HUES6 (cell line): Measurements from ENCODE around the gene CHEK1.

Source experiments
- H3K27ac ChIP-seq: 2 replicates; pipeline ENCODE4 v1.7.0; 2013; ENCODE audit warnings: low read depth, mild to moderate bottlenecking, low read length, inconsistent platforms
- H3K27me3 ChIP-seq: 2 replicates; pipeline ENCODE4 v1.6.1; 2013; ENCODE audit warnings: low read length; ENCODE audit not compliant: control insufficient read depth, insufficient read depth
- H3K36me3 ChIP-seq: 2 replicates; pipeline ENCODE4 v1.6.1; 2013; ENCODE audit warnings: low read length; ENCODE audit not compliant: control insufficient read depth, insufficient read depth
- H3K4me1 ChIP-seq: 2 replicates; pipeline ENCODE4 v1.6.1; 2013; ENCODE audit warnings: low read length; ENCODE audit not compliant: control insufficient read depth, insufficient read depth
- H3K4me3 ChIP-seq: 2 replicates; pipeline ENCODE4 v1.5.1; 2013; ENCODE audit warnings: low read depth, low read length
- H3K9ac ChIP-seq: one replicate; pipeline ENCODE4 v1.6.1; 2013; ENCODE audit warnings: mild to moderate bottlenecking, low read length
- H3K9me3 ChIP-seq: 2 replicates; pipeline ENCODE4 v1.6.1; 2013; ENCODE audit warnings: low read depth, low read length; ENCODE audit not compliant: control insufficient read depth, insufficient read depth

Gene CHEK1

DNA sequence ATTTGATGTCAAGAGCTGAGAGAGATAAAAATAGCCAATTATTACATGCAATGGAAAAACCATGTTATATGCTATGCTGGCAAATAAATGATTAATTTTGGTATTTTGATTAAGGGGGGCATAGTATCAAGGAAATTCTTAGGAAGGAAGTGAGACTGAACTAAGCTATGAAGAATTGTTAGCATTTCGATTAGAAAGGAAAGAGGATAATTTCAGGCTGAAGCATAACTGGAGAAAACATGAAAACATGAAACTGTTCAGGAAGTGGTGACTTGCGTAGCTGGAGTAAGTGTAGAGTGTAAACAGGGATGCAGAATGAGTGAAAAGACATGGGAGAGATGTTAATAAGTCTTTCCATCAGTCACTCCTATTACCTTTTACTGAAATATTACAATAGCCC lies 49.2 kb downstream of the CHEK1 start:
- H3K27ac ChIP-seq = no peak overlapping the region
- no peaks in the 10 kb centered on the region for H3K9me3 ChIP-seq
- H3K4me1 ChIP-seq = no peaks in the 10 kb centered on the region
- no peaks in the 10 kb centered on the region for H3K27me3 ChIP-seq
- H3K4me3 ChIP-seq = no peak overlapping the region
- H3K9ac ChIP-seq = no peak overlapping the region
- peaks cover 52% of the 10 kb centered on the region for H3K36me3 ChIP-seq

DNA sequence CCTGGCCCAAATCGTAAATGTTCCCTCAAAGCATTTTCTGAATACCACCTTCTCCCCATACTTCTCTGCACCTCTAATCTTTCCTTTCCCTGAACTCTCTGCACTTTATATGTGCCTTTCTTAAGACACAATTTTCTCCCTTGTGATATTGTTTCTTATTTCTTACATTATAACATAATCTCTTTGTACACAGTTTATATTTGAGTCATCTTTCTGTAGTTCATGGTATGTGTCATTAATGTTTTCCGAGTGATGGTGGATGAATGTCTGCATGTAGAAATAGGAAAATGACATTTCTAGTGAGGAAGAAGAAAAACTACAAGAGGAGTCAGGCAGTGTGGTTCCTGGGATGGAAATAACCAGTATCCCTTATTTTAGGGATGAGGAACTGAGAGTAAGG lies 50.2 kb downstream of the CHEK1 start:
- no peaks in the 10 kb centered on the region for H3K9me3 ChIP-seq
- no peak overlapping the region for H3K27ac ChIP-seq
- no peaks in the 10 kb centered on the region for H3K27me3 ChIP-seq
- H3K36me3 ChIP-seq = peaks cover 55% of the 10 kb centered on the region
- no peak overlapping the region for H3K9ac ChIP-seq
- H3K4me1 ChIP-seq = no peaks in the 10 kb centered on the region
- H3K4me3 ChIP-seq = no peak overlapping the region

DNA sequence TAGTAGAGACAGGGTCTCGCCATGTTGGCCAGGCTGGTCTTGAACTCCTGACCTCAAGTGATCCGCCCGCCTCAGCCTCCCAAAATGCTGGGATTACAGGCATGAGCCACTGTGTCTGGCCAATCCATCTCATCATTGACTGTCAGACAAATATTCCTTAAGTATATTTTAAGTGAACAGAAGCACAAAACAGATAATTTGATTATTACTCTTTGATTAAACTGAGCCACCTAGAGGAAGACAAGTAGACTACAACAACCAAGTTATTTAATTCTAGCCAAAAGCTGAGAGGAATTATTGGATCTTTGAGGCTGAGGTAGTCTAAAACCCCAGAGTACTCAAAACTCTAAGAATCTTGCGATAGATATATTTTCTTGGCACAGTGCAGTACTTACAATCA lies 54.4 kb downstream of the CHEK1 start:
- Histone ChIP-seq H3K4me3 (no peak overlapping the region), H3K9ac (no peak overlapping the region), H3K27me3 (no peaks in the 10 kb centered on the region), H3K36me3 (peaks cover 45% of the 10 kb centered on the region), H3K27ac (no peak overlapping the region), H3K9me3 (no peaks in the 10 kb centered on the region), H3K4me1 (no peaks in the 10 kb centered on the region)

DNA sequence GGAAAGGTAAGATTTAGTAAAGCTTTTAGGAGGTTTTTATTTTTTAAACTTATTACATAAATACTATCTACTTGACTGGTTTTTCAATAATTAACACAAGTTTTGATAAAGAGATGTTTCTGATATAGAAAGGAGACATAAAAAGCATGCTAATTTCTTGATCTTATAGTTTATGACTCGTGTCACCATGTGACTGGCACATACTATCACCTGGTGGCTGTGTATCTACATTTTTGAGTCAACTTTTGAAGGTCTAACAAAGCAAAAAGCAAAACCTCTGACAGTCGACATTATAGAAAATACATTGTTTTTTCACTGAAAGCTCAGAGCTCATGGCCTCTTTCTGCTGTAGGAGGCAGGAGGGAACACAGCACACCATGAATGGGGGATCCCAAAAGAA lies 54.9 kb downstream of the CHEK1 start:
- Histone ChIP-seq H3K9ac (no peak overlapping the region), H3K27me3 (no peaks in the 10 kb centered on the region), H3K36me3 (peaks cover 41% of the 10 kb centered on the region), H3K9me3 (no peaks in the 10 kb centered on the region), H3K27ac (no peak overlapping the region), H3K4me1 (no peaks in the 10 kb centered on the region), H3K4me3 (no peak overlapping the region)

DNA sequence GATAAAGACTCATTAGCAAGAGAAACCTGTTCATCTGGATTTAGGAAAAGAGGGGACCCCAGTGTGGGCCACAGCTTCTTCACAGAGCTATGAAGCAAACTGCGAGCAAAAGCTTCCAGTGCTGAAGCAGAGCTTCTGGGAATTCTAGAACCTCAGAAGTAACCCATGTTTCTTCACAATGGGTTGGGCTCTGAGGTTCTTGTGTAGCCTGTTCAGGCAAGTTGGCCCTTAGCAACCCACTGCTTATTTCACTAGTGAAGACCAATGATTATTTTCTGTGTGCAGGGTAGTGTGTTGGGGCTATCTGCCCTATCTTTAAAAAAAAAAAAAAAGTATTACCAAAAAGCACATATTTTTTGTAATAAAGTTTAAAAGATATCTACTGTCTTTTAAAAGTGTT lies 55.8 kb downstream of the CHEK1 start, which contains the start of gene ACRV1:
Gene ACRV1, minus strand, starts transcription at position 101 of the 400 bp plus-strand sequence. Its CDS starts 67 bp downstream, at position 34.
- Histone ChIP-seq H3K27ac (no peak within 1 kb of the TSS), H3K9me3 (no peaks in the 10 kb centered on the region), H3K36me3 (peaks cover 38% of the 10 kb centered on the region), H3K27me3 (no peaks in the 10 kb centered on the region), H3K9ac (no peak within 1 kb of the TSS), H3K4me1 (no peaks in the 10 kb centered on the region), H3K4me3 (no peak within 1 kb of the TSS)

DNA sequence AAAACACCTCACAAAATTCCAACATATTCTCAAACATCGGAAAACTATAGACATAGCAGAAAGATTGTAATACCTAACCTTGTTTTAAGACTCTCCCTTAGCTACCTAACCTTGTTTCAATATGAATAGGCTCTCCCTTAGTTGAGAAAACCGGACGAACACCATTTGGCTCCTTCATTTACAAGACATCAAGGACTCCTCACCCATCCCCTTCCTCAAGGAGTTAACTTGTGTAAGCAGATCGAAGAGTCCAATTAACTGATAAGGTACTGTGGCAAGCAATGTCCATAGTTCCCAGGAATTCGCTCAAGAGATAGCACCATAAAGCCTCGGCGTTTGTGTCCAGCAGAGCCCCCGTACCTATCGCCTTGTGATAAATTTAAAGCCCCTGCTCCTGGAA lies 60.3 kb downstream of the CHEK1 start:
- Histone ChIP-seq H3K4me1 (no peaks in the 10 kb centered on the region), H3K4me3 (no peak overlapping the region), H3K27me3 (no peaks in the 10 kb centered on the region), H3K27ac (no peak overlapping the region), H3K36me3 (peaks cover 16% of the 10 kb centered on the region; the same call in 1 of the 2 replicates), H3K9ac (no peak overlapping the region), H3K9me3 (peaks cover 9% of the 10 kb centered on the region; the same call in 1 of the 2 replicates)

DNA sequence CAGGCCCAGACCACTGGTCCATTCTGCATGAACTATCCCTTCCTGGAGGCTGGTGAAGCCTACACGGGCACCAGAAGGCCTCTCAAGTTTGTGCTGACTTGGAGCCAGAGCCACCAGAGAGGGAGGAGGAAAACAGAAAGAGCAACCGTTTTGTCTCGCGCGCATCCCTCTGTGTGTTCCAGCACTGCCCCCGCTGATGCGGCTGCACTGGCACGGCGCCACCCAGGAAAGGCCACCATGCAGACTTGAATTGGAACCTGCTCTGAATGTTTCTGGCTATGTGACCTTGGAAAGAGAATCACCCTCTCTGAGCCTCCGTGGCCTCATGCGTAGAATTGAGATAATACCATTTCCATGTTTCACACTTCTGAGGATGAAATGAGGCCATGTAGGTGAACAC lies 63.1 kb downstream of the CHEK1 start:
- no peak overlapping the region for H3K9ac ChIP-seq
- no peak overlapping the region for H3K27ac ChIP-seq
- no peaks in the 10 kb centered on the region for H3K27me3 ChIP-seq
- H3K36me3 ChIP-seq = peaks cover 15% of the 10 kb centered on the region; the same call in 1 of the 2 replicates
- no peaks in the 10 kb centered on the region for H3K4me1 ChIP-seq
- H3K4me3 ChIP-seq = no peak overlapping the region
- peaks cover 9% of the 10 kb centered on the region; the same call in 1 of the 2 replicates for H3K9me3 ChIP-seq

DNA sequence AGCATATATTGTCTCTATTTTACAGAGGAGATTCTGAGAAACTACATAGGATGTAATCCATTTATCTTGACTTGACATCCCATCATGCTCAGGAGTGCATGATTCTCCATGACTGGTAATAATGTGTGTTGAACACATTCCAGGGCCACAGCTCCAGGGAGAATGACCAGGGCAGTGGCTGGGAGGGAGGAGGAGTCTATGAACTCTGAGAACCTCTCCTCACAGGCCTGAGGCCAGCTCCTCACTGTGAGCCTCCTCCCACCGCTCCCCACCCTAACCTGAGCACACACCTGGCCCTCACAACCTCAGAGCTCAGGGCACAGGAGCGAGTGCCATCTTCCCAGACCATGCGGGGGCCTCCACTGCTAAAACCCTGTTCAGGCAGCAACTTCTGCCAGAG lies 63.7 kb downstream of the CHEK1 start:
- no peaks in the 10 kb centered on the region for H3K27me3 ChIP-seq
- no peak overlapping the region for H3K4me3 ChIP-seq
- peaks cover 13% of the 10 kb centered on the region; the same call in 1 of the 2 replicates for H3K36me3 ChIP-seq
- no peak overlapping the region for H3K9ac ChIP-seq
- no peaks in the 10 kb centered on the region for H3K4me1 ChIP-seq
- peaks cover 9% of the 10 kb centered on the region; the same call in 1 of the 2 replicates for H3K9me3 ChIP-seq
- H3K27ac ChIP-seq = no peak overlapping the region

DNA sequence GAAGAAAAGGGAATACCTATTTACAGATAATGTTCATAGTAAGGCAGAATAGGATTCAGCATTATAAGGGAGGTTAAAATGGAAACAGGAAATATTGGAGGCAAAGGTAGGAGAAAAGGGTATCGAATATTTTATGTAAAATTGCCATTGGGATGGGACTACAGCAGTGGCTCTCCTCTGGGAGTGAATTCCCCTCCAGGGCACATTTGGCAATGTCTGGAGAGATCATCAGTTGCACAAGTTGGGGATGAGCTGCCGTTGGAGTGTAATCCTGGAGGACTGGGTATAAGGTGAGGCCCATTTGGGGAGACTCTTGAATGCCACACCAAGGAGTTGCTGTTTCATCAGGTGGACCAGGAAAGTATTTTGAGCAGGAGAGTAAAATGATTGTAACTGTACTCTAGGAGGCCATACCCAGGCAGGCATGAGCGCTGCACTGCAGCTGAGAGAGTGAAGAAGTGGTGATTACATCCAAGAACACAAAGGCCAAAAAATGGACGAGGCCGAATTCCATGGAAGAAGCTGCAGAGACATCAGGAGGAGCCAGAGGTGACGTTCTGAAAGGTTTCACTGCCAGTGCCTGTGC lies 64.4 kb downstream of the CHEK1 start:
- H3K4me1 ChIP-seq = no peaks in the 10 kb centered on the region
- H3K36me3 ChIP-seq = peaks cover 12% of the 10 kb centered on the region; the same call in 1 of the 2 replicates
- no peak overlapping the region for H3K4me3 ChIP-seq
- no peak overlapping the region for H3K9ac ChIP-seq
- H3K27ac ChIP-seq = no peak overlapping the region
- H3K27me3 ChIP-seq = no peaks in the 10 kb centered on the region
- peaks cover 9% of the 10 kb centered on the region; the same call in 1 of the 2 replicates for H3K9me3 ChIP-seq

DNA sequence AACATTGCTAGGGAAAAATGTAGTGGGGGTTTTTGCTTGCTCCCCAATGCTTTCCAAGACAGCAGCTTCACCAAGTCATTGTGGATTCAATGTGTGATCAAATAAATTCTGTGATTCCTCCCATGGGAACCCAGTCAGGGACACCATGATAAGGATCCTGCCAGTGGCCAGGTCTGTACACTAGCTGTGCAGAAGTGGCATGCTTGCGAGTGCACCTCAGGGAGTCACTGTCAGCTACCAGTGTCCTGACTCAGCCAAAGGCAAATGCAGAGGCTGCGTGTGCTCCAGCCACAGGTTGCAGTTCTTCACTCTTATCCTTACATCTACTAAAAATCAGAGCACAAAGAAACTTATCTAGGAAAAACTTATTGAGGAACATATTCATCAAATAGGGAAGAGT lies 65.0 kb downstream of the CHEK1 start:
- Histone ChIP-seq H3K9me3 (peaks cover 9% of the 10 kb centered on the region; the same call in 1 of the 2 replicates), H3K9ac (no peak overlapping the region), H3K4me3 (no peak overlapping the region), H3K27me3 (no peaks in the 10 kb centered on the region), H3K4me1 (no peaks in the 10 kb centered on the region), H3K36me3 (peaks cover 11% of the 10 kb centered on the region; the same call in 1 of the 2 replicates), H3K27ac (no peak overlapping the region)

DNA sequence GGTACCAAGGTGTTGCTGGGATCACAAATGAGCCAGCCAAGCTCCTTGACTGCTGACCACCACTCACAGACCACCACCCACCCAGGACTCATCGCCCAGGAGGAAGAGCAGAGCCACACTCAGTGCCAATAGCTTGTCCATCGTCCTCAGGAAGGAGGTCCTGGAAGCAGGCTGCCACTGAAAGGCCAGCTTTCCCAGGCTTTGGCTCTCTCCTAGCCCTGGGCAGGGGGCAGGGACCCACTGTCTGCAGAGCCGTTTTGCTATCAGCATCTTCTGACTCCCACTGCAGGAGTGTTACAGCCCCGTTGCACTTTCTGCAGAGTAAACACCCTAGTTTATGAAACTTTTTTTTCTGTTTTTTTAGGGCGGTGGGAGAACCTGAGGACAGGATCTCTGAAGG lies 67.9 kb downstream of the CHEK1 start:
- H3K27ac ChIP-seq = no peak overlapping the region
- H3K27me3 ChIP-seq = no peaks in the 10 kb centered on the region
- H3K4me1 ChIP-seq = no peaks in the 10 kb centered on the region
- H3K9ac ChIP-seq = no peak overlapping the region
- H3K9me3 ChIP-seq = no peaks in the 10 kb centered on the region
- no peak overlapping the region for H3K4me3 ChIP-seq
- H3K36me3 ChIP-seq = no peaks in the 10 kb centered on the region
